ENCODE results near the gene POU3F2. TPM values are rescaled to one million over a fixed set of nuclear protein-coding genes. Genes with fewer than 3 reads are reported as not detected.

The POU3F2 gene
- total RNA-seq, 1 donor from 2014 or later: not detected

DNA sequence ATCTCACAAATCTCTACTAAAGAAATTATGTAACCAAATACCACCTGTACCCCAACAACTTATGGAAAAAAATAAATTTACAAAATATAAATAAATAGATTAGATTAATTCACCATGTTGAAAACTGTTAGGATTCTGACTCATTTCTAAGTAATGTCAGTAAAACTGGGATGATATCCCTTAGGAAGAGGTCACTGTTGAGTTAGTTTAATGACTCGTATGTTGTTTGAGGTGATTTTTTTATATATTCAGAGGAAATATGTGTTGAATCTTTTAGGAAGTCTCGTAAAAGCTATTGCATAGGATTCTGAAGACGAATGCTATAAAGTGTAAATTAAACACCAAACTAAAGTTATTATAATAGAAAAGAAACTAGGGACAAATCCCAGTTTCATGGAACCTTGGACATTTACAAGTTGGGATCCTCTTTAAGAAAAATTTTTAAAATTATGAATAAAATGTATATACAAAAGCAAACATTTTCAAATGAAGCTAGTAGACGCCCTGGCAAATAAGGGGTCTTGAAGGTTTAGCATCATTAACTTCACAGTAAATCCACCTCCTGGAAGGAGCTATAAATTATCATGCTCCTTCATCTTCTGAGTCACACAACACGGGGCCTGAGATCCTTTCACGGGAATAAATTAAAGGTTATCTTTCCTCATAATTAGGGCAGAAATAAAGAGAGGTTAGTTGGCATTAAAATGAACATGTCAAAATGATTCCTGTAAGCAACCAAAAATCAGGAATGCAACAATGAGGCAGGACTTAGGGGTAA lies 37.0 kb upstream of the POU3F2 start:
- Mint-ChIP-seq H3K27me3 (ENCODE audit: unreplicated experiment) (peaks cover 3% of the 10 kb centered on the region), H3K9me3 (ENCODE audit: unreplicated experiment) (no peaks in the 10 kb centered on the region), H3K27ac (ENCODE audit: unreplicated experiment) (no peak overlapping the region), H3K36me3 (ENCODE audit: unreplicated experiment) (no peaks in the 10 kb centered on the region), H3K4me3 (ENCODE audit: unreplicated experiment) (no peak overlapping the region), H3K4me1 (ENCODE audit: unreplicated experiment) (no peaks in the 10 kb centered on the region)
- no peak for DNase-seq (ENCODE audit: extremely low spot score, unreplicated experiment)
- TF ChIP-seq, protein P1, sequence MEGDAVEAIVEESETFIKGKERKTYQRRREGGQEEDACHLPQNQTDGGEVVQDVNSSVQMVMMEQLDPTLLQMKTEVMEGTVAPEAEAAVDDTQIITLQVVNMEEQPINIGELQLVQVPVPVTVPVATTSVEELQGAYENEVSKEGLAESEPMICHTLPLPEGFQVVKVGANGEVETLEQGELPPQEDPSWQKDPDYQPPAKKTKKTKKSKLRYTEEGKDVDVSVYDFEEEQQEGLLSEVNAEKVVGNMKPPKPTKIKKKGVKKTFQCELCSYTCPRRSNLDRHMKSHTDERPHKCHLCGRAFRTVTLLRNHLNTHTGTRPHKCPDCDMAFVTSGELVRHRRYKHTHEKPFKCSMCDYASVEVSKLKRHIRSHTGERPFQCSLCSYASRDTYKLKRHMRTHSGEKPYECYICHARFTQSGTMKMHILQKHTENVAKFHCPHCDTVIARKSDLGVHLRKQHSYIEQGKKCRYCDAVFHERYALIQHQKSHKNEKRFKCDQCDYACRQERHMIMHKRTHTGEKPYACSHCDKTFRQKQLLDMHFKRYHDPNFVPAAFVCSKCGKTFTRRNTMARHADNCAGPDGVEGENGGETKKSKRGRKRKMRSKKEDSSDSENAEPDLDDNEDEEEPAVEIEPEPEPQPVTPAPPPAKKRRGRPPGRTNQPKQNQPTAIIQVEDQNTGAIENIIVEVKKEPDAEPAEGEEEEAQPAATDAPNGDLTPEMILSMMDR (IDR thresholded peaks at IDR 0.05): no peak

DNA sequence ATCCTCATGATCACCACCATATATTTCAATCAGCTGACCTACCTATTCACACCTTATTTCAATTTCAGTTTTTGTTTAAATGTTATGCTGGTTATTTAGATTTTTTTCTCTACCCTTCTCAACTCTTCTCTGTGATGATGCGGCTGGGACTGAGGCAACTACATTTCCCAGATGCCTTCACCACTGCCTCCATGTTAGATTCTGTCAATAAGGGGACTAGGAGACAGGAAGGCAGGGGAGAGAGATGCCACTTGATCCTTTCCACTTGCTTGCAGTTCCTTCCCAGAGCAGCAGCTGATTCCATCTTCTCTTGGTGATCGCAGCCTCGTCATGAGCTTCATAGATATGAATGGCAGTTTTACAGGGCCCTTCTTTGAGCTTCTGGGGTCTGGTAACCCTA lies 33.5 kb upstream of the POU3F2 start:
- TF ChIP-seq, protein P1 (IDR thresholded peaks at IDR 0.05): no peak
- DNase-seq (ENCODE audit: extremely low spot score, unreplicated experiment): no peak
- no peak overlapping the region for H3K4me3 Mint-ChIP-seq (ENCODE audit: unreplicated experiment)
- no peaks in the 10 kb centered on the region for H3K36me3 Mint-ChIP-seq (ENCODE audit: unreplicated experiment)
- H3K9me3 Mint-ChIP-seq (ENCODE audit: unreplicated experiment): peaks cover 6% of the 10 kb centered on the region
- no peak overlapping the region for H3K27ac Mint-ChIP-seq (ENCODE audit: unreplicated experiment)
- no peaks in the 10 kb centered on the region for H3K4me1 Mint-ChIP-seq (ENCODE audit: unreplicated experiment)
- no peaks in the 10 kb centered on the region for H3K27me3 Mint-ChIP-seq (ENCODE audit: unreplicated experiment)

DNA sequence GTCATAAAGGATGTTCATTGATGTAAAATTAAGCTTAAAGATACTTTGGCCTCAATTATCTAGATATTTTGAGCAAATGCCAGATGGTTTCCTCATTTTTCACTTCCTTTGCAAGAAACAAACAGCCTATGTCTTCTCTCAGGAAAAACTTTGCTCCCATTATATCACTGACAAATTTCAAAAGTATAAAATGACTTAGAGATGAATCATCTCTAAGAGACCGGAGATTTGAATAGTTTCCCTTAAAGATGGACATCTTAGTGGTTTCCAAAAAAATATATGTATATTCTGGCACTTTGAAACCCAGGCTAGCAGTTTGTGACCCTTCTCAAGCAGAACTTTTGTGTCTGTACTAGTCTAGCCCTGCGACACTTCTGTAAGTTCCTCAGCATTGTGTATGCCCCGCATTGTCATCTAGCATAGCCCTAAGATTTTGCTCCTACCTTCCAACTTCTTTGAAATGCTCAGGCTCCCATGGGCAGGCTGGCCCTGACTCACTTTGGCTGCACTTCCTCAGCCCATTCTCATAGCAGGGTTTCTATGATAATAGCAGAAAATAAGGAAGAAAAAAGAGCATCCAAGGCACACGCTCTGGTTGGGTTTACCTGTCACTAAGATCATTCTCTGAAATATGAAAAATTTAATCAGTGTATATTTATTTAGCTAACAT lies 25.7 kb upstream of the POU3F2 start:
- no peak overlapping the region for H3K27ac Mint-ChIP-seq (ENCODE audit: unreplicated experiment)
- TF ChIP-seq, protein P1 (IDR thresholded peaks at IDR 0.05): no peak
- peaks cover 6% of the 10 kb centered on the region for H3K9me3 Mint-ChIP-seq (ENCODE audit: unreplicated experiment)
- H3K4me3 Mint-ChIP-seq (ENCODE audit: unreplicated experiment): no peak overlapping the region
- peaks cover 3% of the 10 kb centered on the region for H3K27me3 Mint-ChIP-seq (ENCODE audit: unreplicated experiment)
- no peak for DNase-seq (ENCODE audit: extremely low spot score, unreplicated experiment)
- H3K4me1 Mint-ChIP-seq (ENCODE audit: unreplicated experiment): peaks cover 3% of the 10 kb centered on the region
- no peaks in the 10 kb centered on the region for H3K36me3 Mint-ChIP-seq (ENCODE audit: unreplicated experiment)

DNA sequence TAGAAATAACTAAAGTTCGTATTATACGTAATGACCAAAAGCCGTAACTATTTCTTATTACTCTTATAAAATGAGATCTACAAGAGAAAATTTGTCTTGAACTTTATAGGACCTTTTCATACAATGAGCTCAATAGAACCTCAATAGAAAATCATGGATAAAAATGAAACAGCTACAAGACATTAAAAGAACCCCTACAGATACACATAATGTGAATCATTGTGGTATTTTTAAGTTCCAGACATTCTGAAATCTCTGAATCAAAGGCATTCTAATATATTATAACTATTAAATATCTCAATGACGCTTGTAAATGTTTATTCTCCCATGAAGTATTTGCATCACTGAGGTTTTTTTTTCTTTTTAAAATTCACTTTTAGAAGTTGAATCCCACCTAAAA lies 22.2 kb upstream of the POU3F2 start:
- Mint-ChIP-seq H3K27ac (ENCODE audit: unreplicated experiment) (no peak overlapping the region), H3K4me3 (ENCODE audit: unreplicated experiment) (no peak overlapping the region), H3K9me3 (ENCODE audit: unreplicated experiment) (no peaks in the 10 kb centered on the region), H3K27me3 (ENCODE audit: unreplicated experiment) (peaks cover 6% of the 10 kb centered on the region), H3K36me3 (ENCODE audit: unreplicated experiment) (no peaks in the 10 kb centered on the region), H3K4me1 (ENCODE audit: unreplicated experiment) (peaks cover 3% of the 10 kb centered on the region)
- TF ChIP-seq, protein P1 (IDR thresholded peaks at IDR 0.05): no peak
- DNase-seq (ENCODE audit: extremely low spot score, unreplicated experiment): no peak

- H3K27me3 Mint-ChIP-seq (ENCODE audit: unreplicated experiment): peaks cover 33% of the 10 kb centered on the region
- H3K4me3 Mint-ChIP-seq (ENCODE audit: unreplicated experiment): no peak overlapping the region
- H3K27ac Mint-ChIP-seq (ENCODE audit: unreplicated experiment): no peak overlapping the region
- no peak for DNase-seq (ENCODE audit: extremely low spot score, unreplicated experiment)
- H3K4me1 Mint-ChIP-seq (ENCODE audit: unreplicated experiment): no peaks in the 10 kb centered on the region
- no peaks in the 10 kb centered on the region for H3K36me3 Mint-ChIP-seq (ENCODE audit: unreplicated experiment)
- TF ChIP-seq, protein P1 (IDR thresholded peaks at IDR 0.05): no peak
- no peaks in the 10 kb centered on the region for H3K9me3 Mint-ChIP-seq (ENCODE audit: unreplicated experiment)
Observed at GRCh38 chr6:98816799-98817198, 17.6 kb upstream of the POU3F2 start.
